OCI-M2 (cell line): ENCODE measurements around the gene PTPRM.

Experiments used
- DNase-seq: peaks from one replicate; lab custom pipeline; 2025; ENCODE audit not compliant: unreplicated experiment; lab: John Stamatoyannopoulos, UW

PTPRM gene

DNA sequence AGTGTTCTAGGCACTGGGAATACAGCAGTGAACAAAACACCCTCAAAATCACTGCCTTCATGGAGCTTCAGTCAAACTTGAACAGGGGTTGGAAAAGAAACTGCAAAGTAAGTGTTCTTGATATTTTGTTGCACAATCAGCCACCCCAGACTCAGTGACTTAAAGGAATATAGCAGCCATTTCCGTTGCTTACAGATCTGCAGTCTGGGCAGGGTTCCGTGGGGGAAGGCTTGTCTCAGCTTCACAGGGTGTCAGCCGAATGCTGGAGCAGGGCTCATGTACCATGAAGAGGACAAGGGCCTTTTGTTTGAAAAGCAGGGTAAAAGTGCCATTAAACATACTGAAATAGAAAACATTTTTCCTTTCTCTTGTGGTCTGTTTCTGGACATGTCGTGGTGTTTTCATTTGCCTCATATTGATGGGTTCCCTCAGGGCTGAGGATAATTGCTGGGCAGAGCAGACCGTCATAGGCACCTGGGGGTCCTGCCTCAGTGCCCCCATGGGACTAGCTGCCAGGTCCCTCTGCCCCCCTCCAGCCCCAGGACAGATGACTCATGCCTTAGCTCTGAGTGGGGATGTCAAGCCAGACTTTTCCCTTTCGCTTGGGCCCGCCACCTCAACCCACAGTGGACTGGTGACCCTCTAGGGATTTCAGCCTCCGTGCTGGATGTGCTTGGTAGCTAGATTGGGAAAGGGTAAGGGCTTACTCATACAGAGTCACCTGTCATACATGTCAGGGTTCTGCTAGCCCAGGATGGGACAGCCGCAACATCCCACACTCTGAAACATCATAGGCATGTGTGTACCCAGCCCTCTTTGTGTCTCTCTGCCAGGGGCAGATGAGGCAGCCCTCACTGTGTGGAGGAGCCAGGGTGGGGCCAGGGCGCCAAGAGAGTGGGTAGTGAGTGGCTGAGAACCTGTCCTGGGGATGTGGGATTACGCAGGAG lies 96.5 kb downstream of the PTPRM start:
- no peak for DNase-seq

- DNase-seq, result no peak
Measured at GRCh38 chr18:7666195-7666776, 99.2 kb downstream of the PTPRM start.

DNA sequence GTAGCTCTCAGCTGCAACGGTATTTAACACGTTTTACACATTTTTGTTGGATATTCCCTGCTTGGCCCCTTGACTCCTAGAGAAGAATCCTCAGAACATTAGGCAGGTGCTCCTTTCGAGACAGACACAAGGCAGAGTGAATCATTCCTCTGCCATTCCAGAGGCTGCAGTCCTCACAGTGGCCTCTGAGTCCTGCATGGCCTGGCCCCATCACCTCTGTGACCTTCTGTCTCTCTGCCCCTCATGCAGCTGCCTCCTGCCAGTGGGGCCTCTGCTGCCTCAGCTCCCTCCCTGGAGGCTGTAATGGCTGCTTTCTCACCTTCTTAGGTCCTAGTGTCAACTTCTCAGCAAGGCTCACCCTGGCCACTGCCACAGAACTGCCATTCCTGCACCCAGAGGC lies 101.3 kb downstream of the PTPRM start:
- no peak for DNase-seq

- no peak for DNase-seq
Measured at GRCh38 chr18:7669361-7669760, 102.2 kb downstream of the PTPRM start.

GRCh38 chr18:7671105-7671504 lies 104.0 kb downstream of the PTPRM start:
- no peak for DNase-seq

DNA sequence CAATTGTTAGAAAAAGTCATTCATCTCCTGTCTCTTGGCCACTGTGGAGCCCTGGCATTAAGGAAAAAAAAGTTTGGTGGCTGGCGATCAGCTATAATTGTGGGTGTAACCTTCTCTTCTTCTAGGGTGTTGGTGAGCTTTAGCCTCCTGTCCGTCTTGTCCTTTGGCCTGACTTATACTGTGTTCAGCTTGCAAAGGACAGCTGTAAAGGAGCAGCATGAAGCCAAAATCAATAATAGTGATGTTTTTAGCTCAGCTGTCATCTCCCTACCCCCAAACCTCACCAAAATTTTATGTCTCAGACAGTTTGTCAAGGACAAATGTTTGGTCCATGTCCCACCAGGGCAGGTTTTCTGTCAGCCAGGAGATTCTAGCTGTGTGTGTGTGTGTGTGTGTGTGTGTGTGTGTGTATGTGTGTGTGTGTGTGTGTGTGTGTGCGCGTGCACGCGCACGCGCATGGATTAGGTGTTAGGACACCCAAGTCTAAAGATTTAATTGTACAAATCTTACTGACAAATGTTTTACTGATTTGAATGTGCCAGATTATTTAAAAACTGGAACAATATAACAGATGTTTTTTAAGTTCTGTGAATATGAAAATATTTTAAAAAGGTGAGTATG lies 109.2 kb downstream of the PTPRM start:
- no peak for DNase-seq

DNA sequence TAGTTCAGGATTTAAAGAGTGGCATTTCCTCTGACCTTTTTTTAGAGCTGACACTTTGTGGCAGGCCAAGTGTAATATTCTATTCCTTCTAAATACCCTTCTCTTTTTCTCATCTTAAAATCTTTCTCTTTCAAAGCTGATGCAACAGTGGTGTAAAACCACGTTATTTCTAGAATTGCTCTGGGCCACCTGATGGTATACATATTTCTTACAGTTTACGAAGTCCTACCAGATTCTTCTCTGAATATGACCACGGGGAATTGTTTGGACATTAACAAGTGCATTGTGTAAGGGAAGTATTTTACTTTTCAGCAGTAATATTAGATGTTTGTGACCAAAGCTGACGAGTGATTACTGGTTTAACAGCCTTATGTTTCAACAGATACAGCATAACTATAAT lies 109.9 kb downstream of the PTPRM start:
- no peak for DNase-seq

DNA sequence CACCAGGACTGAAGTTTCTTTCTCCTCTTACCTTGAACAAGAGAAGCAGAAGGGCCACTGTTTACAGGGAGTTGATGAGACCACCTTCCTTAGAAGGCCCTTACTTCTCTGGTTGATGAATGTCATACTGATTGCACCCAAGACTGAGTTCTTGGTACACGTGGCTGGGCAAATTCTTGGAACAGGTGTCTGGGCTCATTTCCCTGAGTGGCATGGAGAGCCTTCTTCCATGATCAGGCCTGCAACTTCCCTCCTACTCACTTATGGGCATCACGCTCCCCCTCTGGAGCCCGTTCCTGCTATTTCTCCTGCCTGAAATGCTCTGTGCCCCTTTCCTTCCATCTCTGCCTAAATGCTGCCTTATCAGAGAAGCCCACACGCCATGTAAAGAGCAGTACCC lies 110.3 kb downstream of the PTPRM start:
- DNase-seq, result no peak

GRCh38 chr18:7678389-7678788 lies 111.3 kb downstream of the PTPRM start:
- no peak for DNase-seq

DNA sequence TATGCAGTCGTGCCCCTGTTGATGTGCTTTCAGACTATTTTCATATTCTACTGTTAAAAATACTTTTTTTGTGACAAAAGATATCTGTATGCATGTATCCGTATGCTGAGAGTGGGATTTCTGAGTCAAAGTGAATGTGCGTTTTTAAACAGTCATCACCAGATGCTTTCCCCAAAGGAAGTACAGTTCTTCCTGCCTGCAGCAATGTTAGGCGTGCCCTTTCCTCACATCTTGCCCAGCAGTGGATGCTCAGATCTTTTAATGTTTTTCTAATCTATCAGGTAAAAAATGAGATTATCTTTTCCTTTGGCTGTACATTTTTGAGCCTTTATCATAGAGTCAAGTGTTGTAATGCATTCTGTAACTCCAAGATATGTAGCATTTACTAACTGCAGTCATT lies 111.7 kb downstream of the PTPRM start:
- DNase-seq, result no peak

- no peak for DNase-seq
Measured at GRCh38 chr18:7681298-7681697, 114.2 kb downstream of the PTPRM start.

DNA sequence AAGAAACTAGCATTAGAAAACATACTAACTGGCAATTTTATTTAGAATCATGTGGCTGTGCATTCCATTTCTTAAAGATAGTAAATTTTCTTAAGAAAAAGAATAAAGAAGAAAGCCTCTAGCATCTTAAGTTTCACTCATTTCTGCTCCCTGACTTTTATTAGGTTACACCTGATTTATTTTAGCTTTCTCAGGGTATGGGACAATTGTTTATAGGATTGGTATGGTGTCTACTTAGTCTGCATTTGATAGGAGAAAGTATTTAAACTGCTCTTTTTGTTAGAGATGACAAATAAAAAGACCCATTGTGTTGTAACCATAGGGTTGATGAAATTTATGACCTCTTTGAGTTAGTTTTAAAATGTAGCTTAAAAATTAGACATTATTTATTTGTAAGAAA lies 115.2 kb downstream of the PTPRM start:
- DNase-seq, result no peak

GRCh38 chr18:7683753-7684152 lies 116.6 kb downstream of the PTPRM start:
- no peak for DNase-seq

- no peak for DNase-seq
Measured at GRCh38 chr18:7684357-7684756, 117.2 kb downstream of the PTPRM start.

- DNase-seq, result no peak
Measured at GRCh38 chr18:7684966-7685365, 117.8 kb downstream of the PTPRM start.

GRCh38 chr18:7686278-7686677 lies 119.2 kb downstream of the PTPRM start:
- DNase-seq, result no peak

DNA sequence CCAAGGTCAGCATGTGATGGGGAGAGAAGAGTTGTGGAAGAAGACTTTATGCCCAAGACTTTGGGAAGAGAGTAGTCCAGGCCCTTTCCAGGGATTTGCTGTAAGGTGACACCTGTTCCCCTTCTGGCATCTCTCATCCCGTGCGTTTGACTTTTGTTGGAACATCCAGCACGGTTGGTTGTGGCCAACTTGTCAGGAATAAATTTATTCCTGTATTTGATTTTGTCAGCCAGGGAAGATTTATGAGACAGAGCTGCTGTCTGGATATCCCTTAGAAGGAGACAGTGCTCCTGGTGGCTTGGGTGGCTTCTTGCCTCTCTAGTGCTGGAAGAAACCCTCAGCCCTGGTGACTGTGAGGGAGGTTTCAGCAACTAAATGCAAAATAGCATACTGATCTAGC lies 121.5 kb downstream of the PTPRM start:
- no peak for DNase-seq

GRCh38 chr18:7691206-7691605 lies 124.1 kb downstream of the PTPRM start:
- no peak for DNase-seq

DNA sequence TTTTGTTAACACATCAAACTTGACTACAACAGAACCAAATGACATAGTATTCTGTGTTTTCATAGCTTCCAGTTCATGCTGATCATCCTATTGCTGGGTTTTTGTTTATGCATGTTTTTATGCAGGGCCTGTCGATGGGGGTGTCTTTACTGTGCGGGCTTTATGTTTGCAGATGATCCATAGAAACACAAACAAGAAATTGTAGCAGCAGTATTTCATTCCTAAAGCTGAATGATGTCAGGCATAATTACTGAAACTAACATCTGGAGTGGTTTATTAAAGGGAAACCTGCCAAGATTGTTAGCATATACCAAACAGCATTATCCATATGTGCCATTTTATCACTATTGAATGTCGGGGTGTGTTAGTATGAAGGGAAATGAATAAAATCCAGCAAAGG lies 129.7 kb downstream of the PTPRM start:
- no peak for DNase-seq

DNA sequence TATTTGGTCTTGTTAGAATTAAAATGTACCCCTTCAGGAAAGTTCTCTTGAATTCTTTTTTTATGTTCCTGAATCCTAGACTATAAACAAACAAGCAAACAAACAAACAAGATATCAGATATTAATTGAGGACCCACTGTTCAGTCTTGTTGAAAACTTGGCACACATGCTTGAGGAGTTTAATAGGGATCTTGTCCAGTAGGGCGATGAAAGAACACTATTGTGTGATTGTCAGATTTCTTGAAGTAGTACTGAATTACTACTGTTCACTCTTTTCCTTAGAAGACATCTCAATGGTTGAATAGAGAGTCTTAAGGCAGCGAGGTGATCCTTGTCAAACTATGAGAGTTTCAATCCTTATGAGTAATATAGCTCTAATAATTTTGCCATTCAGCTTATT lies 130.2 kb downstream of the PTPRM start:
- DNase-seq, result no peak

GRCh38 chr18:7711495-7711894 lies 144.4 kb downstream of the PTPRM start:
- DNase-seq, result no peak

DNA sequence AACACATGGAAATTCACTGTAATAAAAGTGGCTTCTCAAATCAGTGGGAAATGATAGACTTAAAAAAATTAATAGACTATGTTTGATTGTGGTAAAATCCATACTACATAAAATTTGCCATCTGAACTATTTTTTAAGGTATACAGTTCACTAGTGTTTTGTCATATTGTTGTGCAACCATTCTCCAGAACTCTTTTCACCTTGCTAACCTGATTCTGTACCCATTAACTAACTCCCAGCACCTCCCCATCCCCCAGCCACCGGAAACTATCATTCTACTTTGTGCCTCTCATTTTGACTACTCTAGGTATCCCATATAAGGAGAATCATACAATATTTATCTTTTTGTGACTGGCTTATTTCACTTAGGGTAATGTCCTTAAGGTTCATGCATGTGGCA lies 153.3 kb downstream of the PTPRM start:
- no peak for DNase-seq
